MM.1S (cell line): ENCODE results near the gene PPM1H.

ENCODE experiments used
- DNase-seq: peaks from one replicate; pipeline ENCODE4 v3.0.0-alpha.2; 2015
- H2AFZ ChIP-seq: fragments of 300-600 bp; sonication (generic); 2 replicates; pipeline ENCODE4 v1.6.0; 2016; ENCODE audit warnings: antibody characterized with exemption, low read length
- H3F3A ChIP-seq: fragments of 300-600 bp; sonication (generic); 2 replicates; pipeline ENCODE4 v1.6.1; 2016; ENCODE audit warnings: mild to moderate bottlenecking, antibody characterized with exemption, low read length, moderate library complexity, mixed read lengths; ENCODE audit not compliant: insufficient read depth
- H3K27ac ChIP-seq: fragments of 300-600 bp; sonication (generic); 2 replicates; pipeline ENCODE4 v1.5.1; 2016; ENCODE audit warnings: mild to moderate bottlenecking, low read length
- H3K27me3 ChIP-seq: fragments of 300-600 bp; sonication (generic); replicated peaks from 2 replicates; pipeline ENCODE4 v1.6.0; 2016; ENCODE audit warnings: low read length; ENCODE audit not compliant: insufficient read depth
- H3K36me3 ChIP-seq: fragments of 300-600 bp; sonication (generic); replicated peaks from 2 replicates; pipeline ENCODE4 v1.6.1; 2016; ENCODE audit warnings: mild to moderate bottlenecking, low read length, mixed read lengths; ENCODE audit not compliant: insufficient read depth
- H3K4me1 ChIP-seq: fragments of 300-600 bp; sonication (generic); 2 replicates; pipeline ENCODE4 v1.6.1; 2016; ENCODE audit warnings: low read length, mixed read lengths
- H3K4me2 ChIP-seq: fragments of 300-600 bp; sonication (generic); 2 replicates; pipeline ENCODE4 v1.6.0; 2016; ENCODE audit warnings: low read depth, low read length
- H3K4me3 ChIP-seq: fragments of 300-600 bp; sonication (generic); 2 replicates; pipeline ENCODE4 v1.5.1; 2016; ENCODE audit warnings: low read length, mixed read lengths
- H3K79me2 ChIP-seq: fragments of 300-600 bp; sonication (generic); 2 replicates; pipeline ENCODE4 v1.6.1; 2016; ENCODE audit warnings: mixed run types, low read length, mixed read lengths
- H3K9ac ChIP-seq: fragments of 300-600 bp; sonication (generic); 2 replicates; pipeline ENCODE4 v1.6.1; 2016; ENCODE audit warnings: low read length, mixed read lengths
- H3K9me2 ChIP-seq: fragments of 300-600 bp; sonication (generic); replicated peaks from 2 replicates; pipeline ENCODE4 v1.6.1; 2016; ENCODE audit warnings: mild to moderate bottlenecking, low read length, mixed read lengths; ENCODE audit not compliant: insufficient read depth
- H3K9me3 ChIP-seq: fragments of 300-600 bp; sonication (generic); replicated peaks from 2 replicates; pipeline ENCODE4 v1.6.1; 2016; ENCODE audit warnings: mild to moderate bottlenecking, low read length, mixed read lengths; ENCODE audit not compliant: insufficient read depth
- H4K20me1 ChIP-seq: fragments of 300-600 bp; sonication (generic); 2 replicates; pipeline ENCODE4 v1.6.1; 2016; ENCODE audit warnings: mild to moderate bottlenecking, low read length, moderate library complexity, mixed read lengths; ENCODE audit not compliant: insufficient read depth
- CTCF ChIP-seq: fragments of 300-600 bp; sonication (generic); IDR thresholded peaks from 2 replicates; pipeline ENCODE4 v1.5.1; 2016; ENCODE audit warnings: antibody characterized with exemption, low read length, mixed read lengths
- EZH2 ChIP-seq: fragments of 300-600 bp; sonication (generic); optimal IDR thresholded peaks from 2 replicates; pipeline ENCODE3; 2017; ENCODE audit warnings: low read depth, mild to moderate bottlenecking, antibody characterized with exemption, low read length, mixed read lengths
- EZH2phosphoT487 ChIP-seq: fragments of 300-600 bp; sonication (generic); IDR thresholded peaks from 2 replicates; pipeline ENCODE4 v1.6.1; 2018; ENCODE audit warnings: antibody characterized with exemption, low read length

Gene PPM1H

GRCh38 chr12:62757048-62757447 lies 177.9 kb downstream of the PPM1H start:
- Histone ChIP-seq H3F3A (no peaks in the 10 kb centered on the region), H2AFZ (no peak overlapping the region), H3K79me2 (no peaks in the 10 kb centered on the region), H3K9me2 (no peaks in the 10 kb centered on the region), H3K4me1 (no peaks in the 10 kb centered on the region), H3K27me3 (no peaks in the 10 kb centered on the region), H3K27ac (no peak overlapping the region), H3K36me3 (no peaks in the 10 kb centered on the region), H3K9me3 (no peaks in the 10 kb centered on the region), H4K20me1 (no peaks in the 10 kb centered on the region), H3K9ac (no peak overlapping the region), H3K4me2 (no peak overlapping the region), H3K4me3 (no peak overlapping the region)
- DNase-seq: no peak
- TF ChIP-seq CTCF: no peak
- TF ChIP-seq EZH2: no peak
- TF ChIP-seq EZH2phosphoT487: no peak

- Histone ChIP-seq H3K36me3 (no peaks in the 10 kb centered on the region), H3K4me2 (no peak overlapping the region), H3K4me3 (no peak overlapping the region), H3K79me2 (no peaks in the 10 kb centered on the region), H2AFZ (no peak overlapping the region), H3K9ac (no peak overlapping the region), H3K27ac (no peak overlapping the region), H3K27me3 (no peaks in the 10 kb centered on the region), H4K20me1 (no peaks in the 10 kb centered on the region), H3K4me1 (no peaks in the 10 kb centered on the region), H3K9me3 (no peaks in the 10 kb centered on the region), H3K9me2 (no peaks in the 10 kb centered on the region), H3F3A (no peaks in the 10 kb centered on the region)
- TF ChIP-seq CTCF (no peak), EZH2 (no peak), EZH2phosphoT487 (no peak)
- DNase-seq: no peak
Measured at GRCh38 chr12:62754706-62755105, 180.2 kb downstream of the PPM1H start.

GRCh38 chr12:62751810-62752155 lies 183.2 kb downstream of the PPM1H start:
- no peaks in the 10 kb centered on the region for H4K20me1 ChIP-seq
- TF ChIP-seq EZH2 (no peak), EZH2phosphoT487 (no peak), CTCF (no peak)
- H3K4me1 ChIP-seq: no peaks in the 10 kb centered on the region
- no peak overlapping the region for H2AFZ ChIP-seq
- no peak overlapping the region for H3K27ac ChIP-seq
- no peaks in the 10 kb centered on the region for H3K36me3 ChIP-seq
- H3K79me2 ChIP-seq: no peaks in the 10 kb centered on the region
- no peak overlapping the region for H3K4me2 ChIP-seq
- H3K9ac ChIP-seq: no peak overlapping the region
- no peaks in the 10 kb centered on the region for H3K9me2 ChIP-seq
- no peak overlapping the region for H3K4me3 ChIP-seq
- DNase-seq: no peak
- no peaks in the 10 kb centered on the region for H3F3A ChIP-seq
- no peaks in the 10 kb centered on the region for H3K9me3 ChIP-seq
- no peaks in the 10 kb centered on the region for H3K27me3 ChIP-seq
